ENCODE measurements around the gene TMEM238.

Gene TMEM238

GRCh38 chr19:55345101-55345817, 38.8 kb downstream of the TMEM238 start:
- H3K36me3 ChIP-seq: peaks cover 9% of the 10 kb centered on the region; the same call in 1 of the 2 replicates
- no peak overlapping the region for H3K4me3 ChIP-seq (ENCODE audit: low read depth, low read length)
- no peaks in the 10 kb centered on the region for H3K9me3 ChIP-seq
- H3K27me3 ChIP-seq: no peaks in the 10 kb centered on the region
- TF ChIP-seq CTCF (IDR thresholded peaks at IDR 0.05; ENCODE audit: low read depth, low read length): no peak
- no peak for DNase-seq
- peaks cover 4% of the 10 kb centered on the region for H3K4me1 ChIP-seq

- DNase-seq: peak; percentile 66
- no peaks in the 10 kb centered on the region for H3K9me3 ChIP-seq
Measured at GRCh38 chr19:55344444-55344843, 39.6 kb downstream of the TMEM238 start.

GRCh38 chr19:55341595-55342531, 42.2 kb downstream of the TMEM238 start:
- H3K27me3 ChIP-seq: no peaks in the 10 kb centered on the region
- H3K4me3 ChIP-seq (ENCODE audit: low read depth, low read length): peak overlapping the region; percentile 19

More at GRCh38 chr19:55344444-55344843, 39.6 kb downstream of the TMEM238 start:
- H3K4me3 ChIP-seq (ENCODE audit: low read depth, low read length): no peak overlapping the region
- TF ChIP-seq CTCF (IDR thresholded peaks at IDR 0.05; ENCODE audit: low read depth, low read length): peak; percentile 25
- H3K36me3 ChIP-seq: peaks cover 9% of the 10 kb centered on the region; the same call in 1 of the 2 replicates
- peaks cover 4% of the 10 kb centered on the region for H3K4me1 ChIP-seq
- H3K27me3 ChIP-seq: no peaks in the 10 kb centered on the region

GRCh38 chr19:55341171-55341588, 42.9 kb downstream of the TMEM238 start:
- no peaks in the 10 kb centered on the region for H3K9me3 ChIP-seq
- no peak for TF ChIP-seq CTCF (IDR thresholded peaks at IDR 0.05; ENCODE audit: low read depth, low read length)
- DNase-seq: peak; percentile 83
- peaks cover 4% of the 10 kb centered on the region for H3K4me1 ChIP-seq
- H3K27me3 ChIP-seq: no peaks in the 10 kb centered on the region
- peaks cover 9% of the 10 kb centered on the region; the same call in 1 of the 2 replicates for H3K36me3 ChIP-seq
- peak overlapping the region; percentile 77 for H3K4me3 ChIP-seq (ENCODE audit: low read depth, low read length)

More at GRCh38 chr19:55341595-55342531, 42.2 kb downstream of the TMEM238 start:
- DNase-seq: no peak
- H3K9me3 ChIP-seq: no peaks in the 10 kb centered on the region
- peaks cover 4% of the 10 kb centered on the region for H3K4me1 ChIP-seq
- H3K36me3 ChIP-seq: peaks cover 9% of the 10 kb centered on the region; the same call in 1 of the 2 replicates
- TF ChIP-seq CTCF (IDR thresholded peaks at IDR 0.05; ENCODE audit: low read depth, low read length): no peak

DNA sequence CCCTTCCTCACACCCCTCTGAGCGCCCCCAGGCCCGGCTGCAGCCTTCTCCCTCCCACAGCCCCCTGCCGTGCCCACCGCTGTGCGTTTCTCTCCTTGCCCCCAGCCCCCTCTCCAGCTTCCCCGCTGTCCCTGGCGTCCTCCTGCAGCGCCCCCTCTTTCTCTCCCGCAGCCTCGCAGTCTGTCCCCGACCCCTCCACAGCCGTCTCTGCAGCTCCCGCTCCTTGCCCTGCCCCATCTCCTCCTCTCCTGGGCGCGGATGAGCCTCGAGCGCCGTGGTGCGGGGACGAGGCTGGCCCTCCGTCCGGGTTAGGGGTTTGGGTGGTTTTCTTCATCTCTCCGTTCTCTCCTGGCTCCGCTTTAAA, 43.3 kb downstream of the TMEM238 start:
- H3K4me1 ChIP-seq: peaks cover 4% of the 10 kb centered on the region
- DNase-seq: peak; percentile 51
- no peaks in the 10 kb centered on the region for H3K27me3 ChIP-seq
- H3K36me3 ChIP-seq: peaks cover 9% of the 10 kb centered on the region; the same call in 1 of the 2 replicates
- H3K4me3 ChIP-seq (ENCODE audit: low read depth, low read length): peak overlapping the region; percentile 77
- TF ChIP-seq CTCF (IDR thresholded peaks at IDR 0.05; ENCODE audit: low read depth, low read length): peak; percentile 19
- H3K9me3 ChIP-seq: no peaks in the 10 kb centered on the region

All from BE2C (cell line).